Stomach smooth muscle (tissue), 2 donors: Measurements from ENCODE around the gene ERG28.

ENCODE experiments used
- H3K27ac ChIP-seq: one replicate; pipeline ENCODE4 v1.7.0; 2013; ENCODE audit warnings: mild to moderate bottlenecking, low read length, inconsistent platforms
- H3K27me3 ChIP-seq, 2 donors: one replicate each; pipeline ENCODE4 v1.7.0; 2013; ENCODE audit warnings: low read length in 2 of 2; ENCODE audit not compliant: insufficient read depth in 2 of 2, control insufficient read depth in 1 of 2
- H3K36me3 ChIP-seq, 2 donors: one replicate each; pipeline ENCODE4 v1.7.0; 2013; ENCODE audit warnings: low read length in 2 of 2; ENCODE audit not compliant: control insufficient read depth in 2 of 2, insufficient read depth in 2 of 2
- H3K4me1 ChIP-seq: one replicate; pipeline ENCODE4 v1.7.0; 2013; ENCODE audit warnings: low read length; ENCODE audit not compliant: control insufficient read depth, insufficient read depth
- H3K4me3 ChIP-seq, 2 donors: one replicate each; pipeline ENCODE4 v1.7.0; 2013; ENCODE audit warnings: low read length in 2 of 2
- H3K9ac ChIP-seq, 2 donors: one replicate each; pipeline ENCODE4 v1.7.0; 2013; ENCODE audit warnings: low read length in 2 of 2, mild to moderate bottlenecking in 1 of 2
- H3K9me3 ChIP-seq, 2 donors: one replicate each; pipeline ENCODE4 v1.7.0; 2013; ENCODE audit warnings: low read length in 2 of 2; ENCODE audit not compliant: control insufficient read depth in 2 of 2
- donor health status: healthy.
- donor health status: Pancreatic carcinoma.

Gene ERG28

DNA sequence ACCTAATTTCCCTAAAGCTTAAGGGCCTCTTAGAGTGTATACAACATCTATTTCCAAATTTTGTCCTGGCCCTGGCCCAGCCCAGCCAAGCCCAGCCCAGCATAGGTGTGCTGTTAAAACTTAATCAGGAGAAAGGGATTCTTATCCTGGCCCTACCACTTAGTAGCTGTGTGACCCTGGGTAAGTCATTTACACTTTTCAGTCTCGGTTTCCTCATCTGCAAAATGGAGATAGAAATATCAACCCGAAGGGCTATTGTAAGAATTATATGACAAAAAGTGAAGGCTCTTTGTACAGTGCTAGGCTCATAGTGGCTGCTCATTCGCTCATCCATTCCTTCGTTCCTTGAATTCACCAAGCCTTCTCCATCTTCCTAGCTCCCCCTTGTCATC is 442 bp downstream of the ERG28 start:
- Histone ChIP-seq H3K27ac (peak overlapping the region; percentile 78), H3K9ac (peak overlapping the region; percentile 80 to 87), H3K9me3 (no peaks in the 10 kb centered on the region), H3K4me1 (peaks cover 7% of the 10 kb centered on the region), H3K4me3 (peak overlapping the region; percentile 94 to 99), H3K27me3 (no peaks in the 10 kb centered on the region), H3K36me3 (peaks cover 0 to 11% of the 10 kb centered on the region in 2 donors)

DNA sequence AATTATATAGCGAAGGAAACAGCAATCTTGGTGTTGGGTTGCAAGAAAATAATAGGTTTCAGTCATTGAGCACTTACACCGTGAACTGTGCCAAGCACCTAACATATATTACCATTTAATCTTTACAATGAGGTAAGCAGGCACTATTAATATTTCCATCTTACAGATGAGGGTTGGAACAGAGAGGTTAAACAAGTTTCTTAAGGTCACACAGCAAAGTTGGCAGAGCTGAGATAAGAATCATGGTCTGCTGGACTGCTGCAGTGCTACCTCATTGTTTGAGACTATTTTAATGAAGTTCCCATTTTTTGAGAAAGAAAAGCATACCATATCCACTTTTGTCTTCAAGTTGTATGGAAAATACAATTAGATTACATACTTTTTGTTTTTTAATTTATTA is 1.7 kb downstream of the ERG28 start:
- Histone ChIP-seq H3K27me3 (no peaks in the 10 kb centered on the region), H3K4me1 (peaks cover 7% of the 10 kb centered on the region), H3K9me3 (no peaks in the 10 kb centered on the region), H3K36me3 (peaks cover 0 to 16% of the 10 kb centered on the region in 2 donors), H3K4me3 (no peak overlapping the region), H3K9ac (no peak overlapping the region), H3K27ac (no peak overlapping the region)

DNA sequence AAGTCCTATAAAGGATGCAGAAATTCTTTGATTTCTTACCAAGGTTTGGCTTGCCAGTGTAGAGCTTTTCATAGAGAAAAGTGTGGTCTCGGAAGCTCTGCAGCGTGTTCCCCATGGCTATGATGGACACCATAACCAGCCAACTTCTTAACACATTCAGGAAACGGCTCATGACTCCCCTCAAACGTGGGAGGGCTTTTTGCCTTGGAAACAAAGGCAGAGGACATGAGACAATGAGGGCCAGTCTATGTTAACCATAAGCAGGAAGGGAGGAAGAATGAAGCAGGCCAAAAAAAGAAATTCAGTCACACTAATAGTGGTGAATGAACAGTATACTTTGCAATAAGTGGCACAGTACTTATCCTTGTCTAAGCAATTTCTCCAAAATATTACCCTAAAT is 3.3 kb downstream of the ERG28 start:
- H3K9me3 ChIP-seq: no peaks in the 10 kb centered on the region
- H3K27ac ChIP-seq: no peak overlapping the region
- H3K36me3 ChIP-seq: peaks cover 0 to 16% of the 10 kb centered on the region in 2 donors
- no peak overlapping the region for H3K9ac ChIP-seq
- H3K27me3 ChIP-seq: no peaks in the 10 kb centered on the region
- H3K4me1 ChIP-seq: peaks cover 7% of the 10 kb centered on the region
- H3K4me3 ChIP-seq: no peak overlapping the region

DNA sequence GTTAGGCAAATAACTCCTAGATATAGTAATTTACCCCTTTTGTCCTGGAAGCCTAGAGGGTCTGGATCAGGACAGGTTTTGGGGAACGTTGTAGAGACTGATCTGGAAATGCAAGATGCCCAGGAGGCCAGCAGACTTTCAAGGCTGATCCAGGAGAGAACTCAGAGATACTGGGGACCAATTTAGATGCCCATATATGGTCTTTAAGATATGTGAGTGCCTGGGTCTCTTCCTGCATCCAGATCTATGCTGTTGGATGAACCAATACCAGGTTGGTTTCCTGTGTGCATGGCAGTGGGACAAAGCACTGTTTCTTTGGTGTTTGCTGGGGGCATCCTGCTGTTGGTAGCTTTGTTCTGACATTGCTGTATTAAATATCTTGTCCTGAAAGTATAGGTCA is 5.4 kb downstream of the ERG28 start:
- no peak overlapping the region for H3K27ac ChIP-seq
- H3K4me1 ChIP-seq: peaks cover 5% of the 10 kb centered on the region
- peaks cover 15 to 36% of the 10 kb centered on the region in 2 donors for H3K36me3 ChIP-seq
- no peaks in the 10 kb centered on the region for H3K9me3 ChIP-seq
- H3K9ac ChIP-seq: no peak overlapping the region
- H3K4me3 ChIP-seq: no peak overlapping the region
- no peaks in the 10 kb centered on the region for H3K27me3 ChIP-seq

GRCh38 chr14:75654127-75654732 is 6.4 kb downstream of the ERG28 start:
- H3K9ac ChIP-seq: no peak overlapping the region
- no peaks in the 10 kb centered on the region for H3K27me3 ChIP-seq
- no peak overlapping the region for H3K4me3 ChIP-seq
- H3K27ac ChIP-seq: no peak overlapping the region
- H3K4me1 ChIP-seq: no peaks in the 10 kb centered on the region
- H3K9me3 ChIP-seq: no peaks in the 10 kb centered on the region
- peaks cover 17 to 42% of the 10 kb centered on the region in 2 donors for H3K36me3 ChIP-seq

- no peak overlapping the region for H3K4me3 ChIP-seq
- peaks cover 17 to 42% of the 10 kb centered on the region in 2 donors for H3K36me3 ChIP-seq
- no peaks in the 10 kb centered on the region for H3K9me3 ChIP-seq
- peaks cover 5% of the 10 kb centered on the region for H3K4me1 ChIP-seq
- H3K27ac ChIP-seq: no peak overlapping the region
- H3K27me3 ChIP-seq: no peaks in the 10 kb centered on the region
- H3K9ac ChIP-seq: no peak overlapping the region
Measured at GRCh38 chr14:75653563-75653962, 7.1 kb downstream of the ERG28 start.

- Histone ChIP-seq H3K9ac (no peak overlapping the region), H3K27ac (no peak overlapping the region), H3K9me3 (no peaks in the 10 kb centered on the region), H3K36me3 (peaks cover 17 to 33% of the 10 kb centered on the region in 2 donors), H3K27me3 (no peaks in the 10 kb centered on the region), H3K4me3 (no peak overlapping the region), H3K4me1 (peaks cover 13% of the 10 kb centered on the region)
Measured at GRCh38 chr14:75650253-75651058, 10.2 kb downstream of the ERG28 start.

GRCh38 chr14:75649773-75650172 is 10.9 kb downstream of the ERG28 start:
- Histone ChIP-seq H3K36me3 (peaks cover 17 to 27% of the 10 kb centered on the region in 2 donors), H3K9me3 (no peaks in the 10 kb centered on the region), H3K9ac (no peak overlapping the region), H3K27me3 (no peaks in the 10 kb centered on the region), H3K4me3 (no peak overlapping the region), H3K27ac (no peak overlapping the region), H3K4me1 (peaks cover 13% of the 10 kb centered on the region)

DNA sequence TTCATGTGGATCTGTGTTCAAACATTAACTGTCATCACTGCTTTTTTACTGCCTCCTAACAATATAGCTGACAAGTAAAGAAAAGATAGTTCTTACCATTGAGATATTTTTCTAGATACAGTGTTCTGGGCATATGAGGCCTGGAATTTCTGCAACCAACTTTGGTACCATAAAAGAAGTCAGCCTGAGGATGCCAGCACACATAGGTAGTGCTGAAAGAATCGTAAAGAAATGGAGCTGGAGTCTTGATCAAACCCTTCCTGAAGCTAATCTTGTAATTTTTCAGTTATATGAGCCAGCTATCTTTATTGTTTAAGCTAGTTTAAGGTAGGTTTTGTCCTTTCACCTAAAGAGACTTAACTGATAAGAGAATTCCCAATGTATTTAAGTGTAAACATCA is 11.3 kb downstream of the ERG28 start:
- H3K4me1 ChIP-seq: peaks cover 13% of the 10 kb centered on the region
- H3K27ac ChIP-seq: no peak overlapping the region
- H3K36me3 ChIP-seq: peaks cover 17 to 27% of the 10 kb centered on the region in 2 donors

GRCh38 chr14:75648066-75648838 is 12.4 kb downstream of the ERG28 start:
- peaks cover 13% of the 10 kb centered on the region for H3K4me1 ChIP-seq
- H3K4me3 ChIP-seq: no peak overlapping the region
- H3K36me3 ChIP-seq: peaks cover 17 to 27% of the 10 kb centered on the region in 2 donors
- H3K9ac ChIP-seq: no peak overlapping the region
- peak overlapping the region; percentile 31 for H3K27ac ChIP-seq
- H3K9me3 ChIP-seq: no peaks in the 10 kb centered on the region
- H3K27me3 ChIP-seq: no peaks in the 10 kb centered on the region

More for the DNA sequence above, 11.3 kb downstream of the ERG28 start:
- Histone ChIP-seq H3K4me3 (no peak overlapping the region), H3K27me3 (no peaks in the 10 kb centered on the region), H3K9ac (no peak overlapping the region), H3K9me3 (no peaks in the 10 kb centered on the region)
